NCI-H2081 treated with DMSO at 0.1 percent for 48 hours (cell line): ENCODE data around the gene LMF1.

ENCODE experiments used
- DNase-seq: peaks from one replicate; lab custom pipeline; 2025; lab: John Stamatoyannopoulos, UW

LMF1 gene

GRCh38 chr16:1002399-1003166, 31.8 kb upstream of the LMF1 start:
- DNase-seq, result no peak

DNA sequence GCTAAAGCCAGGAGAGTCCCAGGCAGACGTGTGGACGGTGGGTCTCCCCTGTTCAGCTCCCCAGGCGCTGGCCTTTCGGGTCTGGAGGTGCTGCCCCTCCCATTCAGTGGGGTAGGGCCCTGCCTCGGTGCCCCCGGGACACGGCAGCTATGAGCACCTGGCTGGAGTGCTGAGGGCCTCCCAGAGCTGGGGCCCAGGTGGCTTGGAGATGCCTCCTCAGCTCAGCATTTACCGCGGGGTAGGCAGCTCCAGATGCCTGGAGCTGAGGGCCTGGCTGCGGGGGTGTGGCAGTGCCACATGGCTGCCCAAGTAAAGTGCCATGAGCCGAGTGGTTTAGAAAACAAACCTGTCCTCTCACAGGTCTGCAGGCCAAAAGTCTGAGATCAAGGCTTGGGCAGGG, 30.3 kb upstream of the LMF1 start:
- DNase-seq, result no peak

DNA sequence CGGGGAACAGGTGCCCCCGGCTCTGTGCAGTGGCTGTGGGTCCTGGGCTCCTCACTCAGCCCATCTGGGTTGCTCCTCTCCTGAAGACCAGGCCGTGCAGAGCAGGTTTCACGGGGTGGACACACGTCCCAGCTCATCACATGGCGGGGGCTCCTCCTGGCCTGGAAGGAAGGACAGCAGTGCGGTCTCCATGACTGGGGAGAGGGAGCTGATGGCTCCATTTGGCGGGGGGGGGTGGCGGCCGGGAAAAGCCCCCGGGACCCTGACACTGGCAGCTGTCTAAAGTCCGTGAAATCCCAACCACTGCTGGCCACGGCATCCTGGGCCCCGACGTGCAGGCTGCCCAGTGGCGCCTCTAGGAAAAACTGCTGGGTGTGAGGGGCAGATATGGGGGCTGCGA, 29.8 kb upstream of the LMF1 start:
- DNase-seq, result no peak

DNA sequence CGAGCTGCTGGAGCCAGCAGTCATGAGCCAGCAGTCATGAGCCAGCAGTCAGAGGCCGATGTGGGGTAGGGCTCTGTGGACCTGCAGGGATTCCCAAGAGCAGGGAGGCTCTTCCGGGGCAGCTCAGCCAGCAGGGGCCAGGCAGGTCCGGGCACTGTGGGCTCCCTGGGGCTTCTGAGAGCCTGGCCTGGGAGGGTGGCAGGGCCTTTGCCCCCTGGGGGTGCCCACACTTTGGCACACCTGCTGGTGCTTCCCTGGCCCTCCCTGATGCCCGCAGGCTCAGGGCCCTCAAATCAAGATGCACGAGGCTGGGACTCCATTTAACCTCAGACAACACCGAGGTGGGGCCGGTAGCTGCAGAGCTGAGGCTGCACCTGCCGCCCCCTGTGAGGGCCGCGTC, 28.9 kb upstream of the LMF1 start:
- no peak for DNase-seq

DNA sequence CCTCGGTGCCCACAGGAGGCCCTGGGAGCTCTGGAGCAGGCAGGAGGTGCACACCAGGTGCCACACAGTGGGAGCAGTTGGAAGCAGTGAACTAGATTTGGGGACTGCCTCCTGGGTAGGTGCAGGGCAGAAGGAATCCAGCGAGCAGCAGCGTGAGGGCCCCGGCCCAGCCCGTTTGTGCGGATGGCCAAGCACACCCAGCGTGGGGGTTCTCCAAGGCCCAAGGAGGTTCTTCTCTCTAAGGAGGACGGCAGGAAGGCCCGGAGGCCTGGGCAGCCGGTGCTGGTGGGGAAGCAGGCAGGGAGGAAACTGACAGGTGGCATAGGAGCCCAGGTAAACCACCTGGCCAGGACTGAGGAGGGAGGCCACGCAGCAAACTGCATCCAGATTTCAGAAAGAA, 27.8 kb upstream of the LMF1 start:
- no peak for DNase-seq

- no peak for DNase-seq
These were observed 27.4 kb upstream of the LMF1 start for GRCh38 chr16:998211-998610.

DNA sequence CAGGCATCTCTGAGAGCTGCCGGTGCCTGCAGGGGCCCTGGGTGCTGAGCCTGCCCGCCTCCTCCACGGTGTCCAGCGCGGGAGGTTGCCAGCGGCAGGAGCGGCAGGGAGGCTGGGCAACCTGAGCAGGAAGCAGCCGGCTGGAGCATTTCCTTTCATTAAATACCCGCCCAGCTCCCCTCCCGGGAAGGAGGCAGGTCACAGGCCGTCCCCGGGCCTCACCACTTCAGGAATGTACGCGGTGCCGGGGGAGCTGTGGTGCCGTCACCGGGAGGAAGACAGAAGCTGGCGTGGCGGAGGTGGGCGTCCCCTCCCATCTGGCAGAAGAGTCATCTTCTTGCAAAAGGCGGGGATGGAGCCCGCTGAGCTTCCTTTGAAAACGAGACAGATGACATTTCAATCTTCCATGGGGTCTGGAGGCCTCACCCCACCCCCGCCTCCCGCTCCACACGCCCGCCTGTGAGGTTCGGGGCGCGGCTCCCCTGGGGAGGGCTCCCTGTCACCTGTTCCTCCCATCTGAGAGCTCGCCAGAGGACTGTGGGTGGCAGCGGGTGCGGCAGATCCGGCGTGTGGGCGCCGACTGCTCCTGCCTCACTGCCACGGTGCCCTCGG, 26.8 kb upstream of the LMF1 start:
- no peak for DNase-seq

DNA sequence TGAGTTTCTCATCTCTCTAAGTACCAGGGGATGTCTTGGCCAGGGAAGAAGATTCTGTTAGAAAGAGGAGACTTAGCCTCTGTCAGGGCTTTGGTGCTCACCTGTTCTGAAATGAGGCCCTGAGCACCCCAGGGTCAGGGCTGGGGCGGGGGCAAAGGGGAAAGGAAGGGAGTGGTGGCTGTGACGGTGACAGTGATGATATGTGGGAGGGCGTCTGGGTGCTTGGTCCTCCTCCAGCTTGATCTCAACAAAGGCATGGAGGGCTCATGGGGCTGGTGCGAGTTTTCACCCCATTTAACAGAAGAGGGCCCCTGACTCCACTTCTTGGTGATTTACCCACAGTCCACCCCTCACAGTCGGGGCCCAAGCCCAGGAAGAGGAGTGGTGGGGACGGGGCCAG, 25.9 kb upstream of the LMF1 start:
- DNase-seq, result no peak

DNA sequence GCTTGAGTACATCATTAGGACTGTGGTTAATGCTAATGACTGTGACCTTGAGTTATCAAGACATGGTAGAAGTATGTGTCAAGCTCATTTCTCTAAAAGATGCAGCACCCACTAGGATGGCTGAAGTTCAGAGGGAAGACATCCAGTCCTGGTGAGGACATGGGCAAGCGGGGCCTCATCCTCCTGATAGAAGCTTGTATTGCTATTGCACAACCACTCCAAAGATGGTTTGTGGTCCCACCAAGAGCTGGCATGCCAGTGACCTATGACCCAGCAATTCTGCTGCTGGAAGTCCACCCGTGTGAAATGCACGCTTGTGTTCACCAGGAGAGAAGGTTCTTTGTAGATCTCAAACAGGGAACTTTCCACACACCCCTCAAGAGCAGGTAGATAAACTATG, 25.0 kb upstream of the LMF1 start:
- DNase-seq, result no peak

DNA sequence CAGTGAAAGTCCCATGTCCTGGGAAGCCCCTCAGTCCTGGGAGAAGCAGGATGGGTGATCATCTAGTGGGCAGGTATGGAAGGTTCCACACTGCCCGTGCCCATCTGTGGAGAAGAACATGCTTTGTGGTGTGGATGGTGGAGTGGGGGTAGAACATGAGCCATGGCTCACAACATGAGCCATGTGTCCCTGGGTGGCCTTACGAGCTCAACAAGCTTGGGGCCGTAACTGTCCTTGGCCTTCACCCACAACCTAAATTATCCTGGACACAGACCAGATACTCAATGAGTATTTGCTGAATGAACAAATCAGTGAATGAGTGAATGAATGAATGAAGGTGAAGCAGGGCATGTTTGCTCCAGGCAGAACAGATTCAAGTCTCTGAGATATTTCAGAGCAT, 24.3 kb upstream of the LMF1 start:
- no peak for DNase-seq

DNA sequence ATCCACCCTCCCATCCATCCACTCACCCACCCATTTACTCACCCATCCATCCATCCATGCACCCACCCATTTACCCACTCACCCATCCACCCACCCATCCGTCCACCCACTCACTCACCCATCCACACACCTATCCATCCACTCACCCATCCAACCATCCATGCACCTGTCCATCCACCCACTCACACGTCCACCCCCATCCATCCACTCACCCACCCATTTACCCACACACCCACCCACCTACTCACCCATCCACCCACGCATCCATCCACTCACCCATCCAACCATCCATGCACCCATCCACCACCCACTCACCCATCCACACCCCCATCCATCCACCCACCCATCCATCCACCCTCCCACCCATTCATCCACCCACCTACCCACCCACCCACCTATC, 22.9 kb upstream of the LMF1 start:
- DNase-seq, result no peak

- DNase-seq, result no peak
These were observed 21.0 kb upstream of the LMF1 start for GRCh38 chr16:991773-992172.

- DNase-seq, result no peak
These were observed 20.6 kb upstream of the LMF1 start for GRCh38 chr16:991345-991744.

GRCh38 chr16:990516-991291, 19.9 kb upstream of the LMF1 start:
- no peak for DNase-seq

DNA sequence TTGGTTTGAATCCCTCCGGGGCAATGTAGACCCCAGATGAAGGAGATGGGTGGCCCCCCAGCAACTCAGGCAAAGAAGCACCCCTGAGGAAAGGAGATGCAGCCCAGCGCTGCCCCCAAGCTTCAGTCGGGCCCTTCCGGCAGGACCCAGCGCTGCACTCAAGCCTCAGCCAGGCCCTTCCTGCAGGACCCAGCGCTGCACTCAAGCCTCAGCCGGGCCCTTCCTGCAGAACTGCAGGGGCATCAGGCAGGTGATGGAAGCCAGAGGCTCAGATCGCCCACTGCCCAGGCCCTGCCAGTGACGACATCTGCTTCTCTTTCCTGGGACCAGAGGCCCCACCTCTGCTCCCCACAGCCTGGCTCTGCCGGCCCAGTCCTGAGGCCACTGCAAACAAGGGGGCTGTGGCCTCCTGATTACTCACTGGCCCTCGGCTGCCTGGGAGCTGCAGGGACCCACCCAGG, 18.6 kb upstream of the LMF1 start:
- no peak for DNase-seq

DNA sequence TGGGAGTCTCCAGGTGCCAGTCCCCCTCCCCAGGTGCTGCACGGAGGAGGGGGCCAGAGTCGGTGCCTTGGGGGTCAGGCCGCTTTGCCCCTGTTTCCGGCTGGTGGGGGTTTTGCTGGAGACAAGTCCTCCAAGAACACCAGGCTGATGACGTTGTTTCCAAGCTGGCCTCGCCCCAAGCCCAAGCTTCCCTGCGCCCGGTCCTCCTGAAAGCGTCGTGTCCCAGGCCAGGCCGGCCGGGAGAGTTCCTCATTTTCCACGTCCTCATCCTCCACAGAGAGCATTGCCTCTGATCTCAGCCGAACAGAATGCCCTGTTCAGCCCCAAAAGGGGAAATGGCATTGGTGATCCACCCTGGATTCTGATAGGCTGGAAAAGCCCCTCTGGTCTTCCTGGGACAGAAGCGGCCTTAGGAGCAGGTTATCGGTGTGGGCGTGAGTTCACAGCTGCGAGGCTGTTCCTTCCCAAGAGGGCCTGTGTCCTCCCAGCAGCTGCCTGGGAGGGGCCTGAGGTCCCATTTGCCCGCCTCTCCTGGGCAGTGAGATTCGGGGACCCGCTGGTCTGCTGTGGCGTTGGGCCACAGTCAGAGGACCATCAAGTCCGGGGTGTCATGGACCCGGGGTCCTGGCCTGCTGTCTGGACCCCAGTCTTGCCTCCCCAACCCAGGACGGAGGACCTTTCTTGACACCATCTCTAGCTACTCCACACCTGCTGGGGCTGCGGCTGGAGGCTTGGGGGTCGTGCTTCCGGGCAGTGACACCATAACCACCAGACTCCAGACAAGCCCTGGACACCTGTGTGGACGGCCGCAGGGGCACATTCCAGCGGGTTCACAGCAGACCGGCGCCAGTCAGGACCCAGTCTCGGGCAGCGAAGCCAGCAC, 17.9 kb upstream of the LMF1 start:
- DNase-seq, result no peak

GRCh38 chr16:987906-988305, 17.1 kb upstream of the LMF1 start:
- DNase-seq, result no peak

GRCh38 chr16:986925-987582, 16.3 kb upstream of the LMF1 start:
- DNase-seq, result no peak

GRCh38 chr16:986411-986810, 15.6 kb upstream of the LMF1 start:
- no peak for DNase-seq

DNA sequence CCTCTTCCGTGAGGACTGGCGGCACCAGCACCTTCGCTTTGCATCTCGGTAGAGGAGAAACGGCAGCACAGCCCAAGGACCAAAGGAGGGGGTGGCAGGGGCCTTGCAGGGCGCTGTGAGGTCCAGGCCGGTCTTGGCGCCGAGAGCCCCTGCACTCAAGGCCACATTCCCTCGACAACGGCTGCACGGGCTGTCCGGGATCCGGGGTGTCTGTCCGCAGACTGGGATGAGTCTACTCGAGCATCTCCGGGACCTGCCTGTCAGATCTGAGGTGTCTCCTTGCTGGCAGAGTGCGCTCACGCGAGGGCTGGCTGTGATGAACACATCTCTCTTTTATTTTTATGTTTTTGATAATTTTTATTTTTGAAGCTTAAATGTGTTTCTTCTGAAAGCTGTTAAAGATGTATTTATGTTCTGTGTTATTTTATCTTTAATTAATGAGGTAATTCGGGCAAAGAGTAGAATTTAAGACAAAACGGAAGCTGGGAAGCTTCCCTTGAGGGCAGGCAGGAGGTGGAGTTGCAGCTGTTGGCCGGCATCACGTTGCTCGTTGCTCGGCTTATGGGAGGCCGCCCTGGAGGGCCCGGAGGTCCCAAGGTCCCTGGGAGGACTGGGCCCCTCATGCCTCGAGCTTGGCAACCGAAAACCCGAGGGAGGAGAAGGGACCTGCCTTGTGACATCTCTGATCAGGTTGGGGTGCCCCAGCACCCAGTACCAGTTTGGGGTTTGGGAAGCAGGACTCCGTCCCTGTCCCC, 15.0 kb upstream of the LMF1 start:
- DNase-seq, result no peak
